ENCODE measurements around the gene ITFG1. TPM values are rescaled to one million over a fixed set of nuclear protein-coding genes. Genes with fewer than 3 reads are reported as not detected.
"Not testable (repeated sequence)": the region's sequence is repeated elsewhere in the genome, so short reads cannot be mapped to it uniquely, and the experiment has no call there.

Gene ITFG1
- total and polyA plus RNA-seq, 9 of the 15 experiments (the other 6 are each of a cell fraction or from before 2014, with no cell fraction given), result 17.1 to 83.5 (median 35.8) TPM

- FAIRE-seq; DNase-seq (ENCODE audit: extremely low read depth in 1 of 4, low spot score in 3 of 4); H4K20me1 ChIP-seq (replicated peaks; ENCODE audit: control insufficient read depth, insufficient read depth, low read length); H3K4me2 ChIP-seq (ENCODE audit: insufficient read depth, low read length); H2AFZ ChIP-seq (ENCODE audit: low read depth, low read length); BruUV-seq (replicated peaks); H3K9ac ChIP-seq (ENCODE audit: insufficient read depth in 1 of 2, low read depth in 2 of 2, low read length in 2 of 2); H3K4me1 ChIP-seq (replicated peaks in 1 of 2; ENCODE audit: control insufficient read depth in 2 of 2, insufficient read depth in 2 of 2, low read length in 2 of 2); H3K27ac ChIP-seq (ENCODE audit: extremely low read depth, low read depth, low read length); POLR2A ChIA-PET; H3K27me3 ChIP-seq (ENCODE audit: control insufficient read depth in 2 of 2, insufficient read depth in 2 of 2, low read length in 2 of 2); in situ Hi-C loops (cut with MboI); H3K79me2 ChIP-seq (ENCODE audit: control insufficient read depth, insufficient read depth, low read length); H3K9me3 ChIP-seq (replicated peaks; ENCODE audit: control insufficient read depth, insufficient read depth, low read depth, low read length); H3K4me3 ChIP-seq; intact Hi-C loops (cut with micrococcal nuclease); H3K9me1 ChIP-seq (ENCODE audit: control insufficient read depth, insufficient read depth, low read length); ATAC-seq; CTCF ChIA-PET (ENCODE audit: low intra/inter-chr PET ratio): not testable (repeated sequence)
- peak in 1 of 2 experiments; percentile 91 for TF ChIP-seq AFF1 (IDR thresholded peaks at IDR 0.05; ENCODE audit: low read depth in 1 of 2, partially characterized antibody in 2 of 2)
- H3K36me3 ChIP-seq (ENCODE audit: control insufficient read depth, insufficient read depth, low read length), result peaks cover 28% of the 10 kb centered on the region
These were observed 18.0 kb downstream of the ITFG1 start for GRCh38 chr16:47442884-47443283.

DNA sequence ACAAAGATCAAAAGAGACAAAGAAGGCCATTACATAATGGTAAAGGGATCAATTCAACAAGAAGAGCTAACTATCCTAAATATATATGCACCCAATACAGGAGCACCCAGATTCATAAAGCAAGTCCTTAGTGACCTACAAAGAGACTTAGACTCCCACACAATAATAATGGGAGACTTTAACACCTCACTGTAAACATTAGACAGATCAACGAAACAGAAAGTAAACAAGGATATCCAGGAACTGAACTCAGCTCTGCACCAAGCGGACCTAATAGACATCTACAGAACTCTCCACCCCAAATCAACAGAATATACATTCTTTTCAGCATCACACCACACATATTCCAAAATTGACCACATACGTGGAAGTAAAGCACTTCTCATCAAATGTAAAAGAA is 20.8 kb downstream of the ITFG1 start:
- H3K4me1 ChIP-seq (replicated peaks in 1 of 2; ENCODE audit: control insufficient read depth in 2 of 2, insufficient read depth in 2 of 2, low read length in 2 of 2); CTCF ChIA-PET (ENCODE audit: low intra/inter-chr PET ratio); H3K9ac ChIP-seq (ENCODE audit: insufficient read depth in 1 of 2, low read depth in 2 of 2, low read length in 2 of 2); H4K20me1 ChIP-seq (replicated peaks; ENCODE audit: control insufficient read depth, insufficient read depth, low read length); H3K9me3 ChIP-seq (replicated peaks; ENCODE audit: control insufficient read depth, insufficient read depth, low read depth, low read length); H3K27me3 ChIP-seq (ENCODE audit: control insufficient read depth in 2 of 2, insufficient read depth in 2 of 2, low read length in 2 of 2); H3K27ac ChIP-seq (ENCODE audit: extremely low read depth, low read depth, low read length); ATAC-seq; H3K4me3 ChIP-seq; H3K4me2 ChIP-seq (ENCODE audit: insufficient read depth, low read length); FAIRE-seq; BruUV-seq (replicated peaks); DNase-seq (ENCODE audit: extremely low read depth in 1 of 4, low spot score in 3 of 4); POLR2A ChIA-PET; in situ Hi-C loops (cut with MboI); H3K9me1 ChIP-seq (ENCODE audit: control insufficient read depth, insufficient read depth, low read length); intact Hi-C loops (cut with micrococcal nuclease); H2AFZ ChIP-seq (ENCODE audit: low read depth, low read length); H3K79me2 ChIP-seq (ENCODE audit: control insufficient read depth, insufficient read depth, low read length): not testable (repeated sequence)
- peaks cover 20% of the 10 kb centered on the region; the same call in 2 of the 3 replicates for H3K36me3 ChIP-seq (ENCODE audit: control insufficient read depth, insufficient read depth, low read length)
- 85% methylated on average over 3 of the region's 3 CpGs for WGBS (ENCODE audit: insufficient coverage, low coverage, missing lambda C conversion rate)
